ENCODE measurements around the gene CEP350. TPM values are rescaled to one million over a fixed set of nuclear protein-coding genes. Genes with fewer than 3 reads are reported as not detected.

CEP350 gene
- total RNA-seq: 78.8 and 87.0 TPM in 2 replicates

GRCh38 chr1:179954493-179955286 lies at the start of gene CEP350:
Gene CEP350 (plus strand): TSS chr1:179954810. CDS start chr1:179986182, 31,372 bp downstream.

GRCh38 chr1:180154325-180155181 lies 199.9 kb downstream of the CEP350 start, which contains the start of gene QSOX1:
Gene QSOX1 (plus strand): TSS chr1:180154869. CDS start chr1:180154908, 39 bp downstream.

Other genes starting within 250 kb of the CEP350 start
- not detected in 2 replicates for gene FAM163A, start 211.5 kb upstream of the CEP350 start, total RNA-seq
- gene TOR1AIP2, start 77.0 kb upstream of the CEP350 start, total RNA-seq: 98.0 and 98.6 TPM in 2 replicates
- gene TOR1AIP1, start 72.5 kb upstream of the CEP350 start, total RNA-seq: 55.1 and 78.7 TPM in 2 replicates
- gene QSOX1, start 200.1 kb downstream of the CEP350 start, total RNA-seq: 379 and 1,802 TPM in 2 replicates

Measured in smooth muscle cell of trachea (primary cell).